Upper lobe of left lung (tissue), 4 donors: ENCODE results near the gene DPH3.

Experiments
- CTCF ChIP-seq, 6 experiments: fragments of 450-650 bp in 4 of 6; fragments of 200-600 bp in 2 of 6; sonication (generic) in 2 of 6; IDR thresholded peaks; one replicate each; pipeline ENCODE4 v1.5.1; 2016 to 2019; ENCODE audit warnings: antibody characterized with exemption in 6 of 6
- POLR2A ChIP-seq, 4 donors: fragments of 450-650 bp; IDR thresholded peaks; one replicate each; pipeline ENCODE4 v1.5.1; 2016 to 2017; ENCODE audit warnings: antibody characterized with exemption in 4 of 4, mild to moderate bottlenecking in 2 of 4

DNA sequence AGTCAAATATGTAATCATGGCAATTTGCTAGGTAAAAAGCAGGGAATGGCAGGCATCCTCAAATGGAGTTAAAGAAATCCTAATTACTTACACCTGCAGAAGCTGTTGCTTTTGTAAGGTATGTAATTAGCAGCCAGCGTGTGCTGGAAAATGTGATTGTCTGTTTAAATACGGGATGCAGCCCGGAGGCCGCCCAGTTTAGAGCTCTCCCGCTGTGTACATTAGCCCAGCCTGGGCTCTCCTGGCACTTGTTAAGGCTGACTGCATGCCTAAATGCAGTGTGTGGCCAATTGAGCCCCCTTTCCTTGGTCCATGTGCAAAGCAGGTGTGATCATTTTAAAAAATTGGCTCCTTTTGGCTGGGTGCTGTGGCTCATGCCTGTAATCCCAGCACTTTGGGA lies 9.0 kb downstream of the DPH3 start:
- no peak for TF ChIP-seq CTCF (IDR thresholded peaks at IDR 0.05)
- TF ChIP-seq POLR2A (IDR thresholded peaks at IDR 0.05): no peak
